Measurements from ENCODE around the gene TLL1. TPM values are rescaled to one million over a fixed set of nuclear protein-coding genes. Genes with fewer than 3 reads are reported as not detected.

TLL1 gene
- polyA plus RNA-seq, 2 of the 4 experiments (the other 2 are of a cell fraction): 0.01 to 0.13 TPM

GRCh38 chr4:166003811-166004210, 130.8 kb downstream of the TLL1 start:
- ATAC-seq (no peak), DNase-seq (ENCODE audit: low read depth in 1 of 2, low spot score in 1 of 2) (no peak), FAIRE-seq (no peak)
- ChIA-PET CTCF (no interaction called here), POLR2A (no interaction called here)
- H3K4me1 ChIP-seq: no peaks in the 10 kb centered on the region
- H3K27ac ChIP-seq: no peak overlapping the region
- H3K9me3 ChIP-seq: no peaks in the 10 kb centered on the region
- no peak overlapping the region for H3K4me2 ChIP-seq
- WGBS (ENCODE audit: missing lambda C conversion rate): 40% methylated on average over 2 of the region's 2 CpGs
- H3K4me3 ChIP-seq: no peak overlapping the region
- TF ChIP-seq CBX2 (IDR thresholded peaks at IDR 0.05; ENCODE audit: borderline replicate concordance, low read depth) (no peak), REST (IDR thresholded peaks at IDR 0.05) (no peak), HES2 (IDR thresholded peaks at IDR 0.05) (no peak), FOXS1 (CRISPR knock-in tag; IDR thresholded peaks at IDR 0.05) (no peak), CBX8 (IDR thresholded peaks at IDR 0.05) (no peak), E2F6 (IDR thresholded peaks at IDR 0.05; ENCODE audit: borderline replicate concordance, low read depth) (no peak), SREBF2 (IDR thresholded peaks at IDR 0.05) (no peak), PHF8 (IDR thresholded peaks at IDR 0.05; ENCODE audit: borderline replicate concordance, low read depth) (no peak), ELK1 (IDR thresholded peaks at IDR 0.05; ENCODE audit: low read depth, low read length) (no peak), BHLHE40 (IDR thresholded peaks at IDR 0.05; ENCODE audit: low read depth, low read length) (no peak), FOSB (CRISPR knock-in tag; IDR thresholded peaks at IDR 0.05) (no peak), KDM5A (IDR thresholded peaks at IDR 0.05) (no peak), NR3C1 (IDR thresholded peaks at IDR 0.05) (no peak), ZFP36 (IDR thresholded peaks at IDR 0.05; ENCODE audit: borderline replicate concordance, partially characterized antibody) (no peak), EP300 (IDR thresholded peaks at IDR 0.05) (no peak), RFX5 (IDR thresholded peaks at IDR 0.05) (no peak)
- TF ChIP-seq, protein P1, sequence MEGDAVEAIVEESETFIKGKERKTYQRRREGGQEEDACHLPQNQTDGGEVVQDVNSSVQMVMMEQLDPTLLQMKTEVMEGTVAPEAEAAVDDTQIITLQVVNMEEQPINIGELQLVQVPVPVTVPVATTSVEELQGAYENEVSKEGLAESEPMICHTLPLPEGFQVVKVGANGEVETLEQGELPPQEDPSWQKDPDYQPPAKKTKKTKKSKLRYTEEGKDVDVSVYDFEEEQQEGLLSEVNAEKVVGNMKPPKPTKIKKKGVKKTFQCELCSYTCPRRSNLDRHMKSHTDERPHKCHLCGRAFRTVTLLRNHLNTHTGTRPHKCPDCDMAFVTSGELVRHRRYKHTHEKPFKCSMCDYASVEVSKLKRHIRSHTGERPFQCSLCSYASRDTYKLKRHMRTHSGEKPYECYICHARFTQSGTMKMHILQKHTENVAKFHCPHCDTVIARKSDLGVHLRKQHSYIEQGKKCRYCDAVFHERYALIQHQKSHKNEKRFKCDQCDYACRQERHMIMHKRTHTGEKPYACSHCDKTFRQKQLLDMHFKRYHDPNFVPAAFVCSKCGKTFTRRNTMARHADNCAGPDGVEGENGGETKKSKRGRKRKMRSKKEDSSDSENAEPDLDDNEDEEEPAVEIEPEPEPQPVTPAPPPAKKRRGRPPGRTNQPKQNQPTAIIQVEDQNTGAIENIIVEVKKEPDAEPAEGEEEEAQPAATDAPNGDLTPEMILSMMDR (IDR thresholded peaks at IDR 0.05): no peak

DNA sequence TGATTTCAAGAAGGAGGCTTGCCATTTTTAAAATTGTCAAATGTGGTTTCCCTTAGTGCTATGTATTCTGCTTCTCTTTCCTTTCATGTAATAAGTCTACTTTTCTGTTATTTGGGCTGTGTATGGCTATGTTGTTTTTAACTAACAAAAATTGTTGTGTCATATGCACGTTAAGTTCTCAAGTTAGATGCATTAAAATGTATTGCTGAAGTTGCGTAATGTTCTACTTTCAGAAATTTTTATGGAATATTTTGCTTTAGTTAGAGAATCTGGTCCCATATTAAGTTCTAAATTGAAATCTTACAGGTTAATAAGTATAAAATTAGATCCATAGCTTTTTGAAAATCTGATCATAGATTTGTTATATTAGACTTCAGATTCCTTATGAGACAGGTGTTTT, 133.2 kb downstream of the TLL1 start:
- no peaks in the 10 kb centered on the region for H3K9me3 ChIP-seq
- CTCF ChIA-PET: no interaction called here
- no peak overlapping the region for H3K27ac ChIP-seq
- no peak overlapping the region for H3K4me2 ChIP-seq
- DNase-seq (ENCODE audit: low read depth in 1 of 2, low spot score in 1 of 2) (no peak), FAIRE-seq (no peak), ATAC-seq (no peak)
- TF ChIP-seq NPAS2 (CRISPR knock-in tag; IDR thresholded peaks at IDR 0.05; ENCODE audit: borderline replicate concordance) (no peak), JUN (IDR thresholded peaks at IDR 0.05) (no peak), ESRRA (IDR thresholded peaks at IDR 0.05; ENCODE audit: borderline replicate concordance, low read length) (no peak)
- WGBS (ENCODE audit: missing lambda C conversion rate): 37% methylated on average over 2 of the region's 2 CpGs
- H3K4me1 ChIP-seq: no peaks in the 10 kb centered on the region
- no peak overlapping the region for H3K4me3 ChIP-seq
- POLR2A ChIA-PET: no interaction called here

Data from A549 (cell line).